Measurements from ENCODE around the gene IL10RA.

DNA sequence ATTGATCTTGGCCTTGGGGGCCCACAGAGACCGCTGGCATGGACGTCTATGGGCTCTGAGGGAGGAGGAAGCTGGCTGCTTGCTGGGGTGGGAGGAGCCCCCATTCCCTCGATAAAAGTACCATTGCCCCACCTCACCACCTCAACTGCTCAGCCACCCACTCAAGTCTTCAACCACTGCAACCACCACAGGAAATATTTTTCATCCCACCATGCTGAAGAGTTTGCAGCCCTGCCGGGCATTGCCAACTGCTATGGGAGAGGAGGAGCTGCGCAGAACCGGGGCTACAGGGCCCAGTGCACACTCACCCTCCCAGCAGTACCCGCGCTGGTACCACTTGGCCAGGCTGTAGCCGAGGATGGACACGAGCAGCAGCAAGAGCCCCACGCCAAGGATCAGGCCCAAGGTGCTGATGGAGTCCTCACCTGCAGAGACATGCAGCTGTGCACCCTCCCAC lies 29.2 kb downstream of the IL10RA start:
- TF ChIP-seq EZH2 (IDR thresholded peaks at IDR 0.05; ENCODE audit: borderline replicate concordance, low read length) (no peak), CTCF (IDR thresholded peaks at IDR 0.05; ENCODE audit: low read length) (no peak)
